Activated CD4-positive, alpha-beta T cell treated with anti-CD3 and anti-CD28 coated beads for 48 hours (primary cell): ENCODE results near the gene KCTD2.
A peak's percentile ranks its signal among the peaks of the same experiment; 100 is the strongest.
"Not testable (repeated sequence)": the region's sequence is repeated elsewhere in the genome, so short reads cannot be mapped to it uniquely, and the experiment has no call there.

Source experiments
- DNase-seq: peaks from one replicate; pipeline ENCODE4 v3.0.0-alpha.2; 2020

The KCTD2 gene

GRCh38 chr17:75051941-75052340, 4.9 kb downstream of the KCTD2 start:
- no peak for DNase-seq

DNA sequence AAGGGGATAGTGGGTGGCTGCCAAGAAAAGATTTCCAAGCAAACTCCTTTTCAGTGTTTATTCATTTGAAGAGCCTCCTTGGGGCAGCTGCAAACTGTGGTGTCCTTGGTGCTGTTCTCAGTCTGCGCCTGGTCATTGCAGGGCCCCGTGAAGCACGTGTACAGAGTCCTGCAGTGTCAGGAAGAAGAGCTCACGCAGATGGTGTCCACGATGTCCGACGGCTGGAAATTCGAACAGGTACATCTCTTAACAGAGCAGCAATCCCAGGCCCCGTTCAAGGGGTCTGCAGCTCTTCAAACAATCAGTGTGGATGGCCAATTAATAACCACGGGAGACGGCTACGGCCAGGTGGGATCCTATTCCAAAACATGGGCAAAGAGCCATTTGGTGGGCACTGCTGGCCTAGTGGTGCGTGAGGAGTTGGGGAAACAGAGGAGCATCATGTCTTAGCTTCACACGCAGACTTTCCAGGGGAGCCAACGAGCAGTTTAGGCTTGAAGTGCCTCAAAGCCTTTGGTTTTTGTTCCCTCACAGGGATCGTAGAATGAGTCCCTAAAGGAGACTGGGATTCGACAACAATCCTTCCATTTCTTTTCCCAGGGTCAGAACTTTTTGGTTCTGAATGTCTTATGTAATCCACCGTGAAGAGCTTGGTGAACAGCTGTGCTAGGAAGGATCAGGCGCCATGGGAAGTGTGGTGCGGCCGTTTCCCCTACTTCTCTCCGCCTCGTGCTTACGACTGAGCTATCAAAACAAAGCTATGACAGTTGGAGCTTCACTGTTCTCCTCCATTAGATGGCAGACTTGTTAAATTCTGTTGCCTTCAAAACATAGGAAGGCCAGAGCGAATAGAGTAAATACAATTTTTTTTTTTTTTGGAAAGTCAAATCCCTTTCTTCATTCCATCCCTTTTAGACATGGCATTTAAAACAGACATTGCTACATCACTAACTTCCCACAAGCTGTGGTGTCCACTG, 12.6 kb downstream of the KCTD2 start:
- no peak for DNase-seq

DNA sequence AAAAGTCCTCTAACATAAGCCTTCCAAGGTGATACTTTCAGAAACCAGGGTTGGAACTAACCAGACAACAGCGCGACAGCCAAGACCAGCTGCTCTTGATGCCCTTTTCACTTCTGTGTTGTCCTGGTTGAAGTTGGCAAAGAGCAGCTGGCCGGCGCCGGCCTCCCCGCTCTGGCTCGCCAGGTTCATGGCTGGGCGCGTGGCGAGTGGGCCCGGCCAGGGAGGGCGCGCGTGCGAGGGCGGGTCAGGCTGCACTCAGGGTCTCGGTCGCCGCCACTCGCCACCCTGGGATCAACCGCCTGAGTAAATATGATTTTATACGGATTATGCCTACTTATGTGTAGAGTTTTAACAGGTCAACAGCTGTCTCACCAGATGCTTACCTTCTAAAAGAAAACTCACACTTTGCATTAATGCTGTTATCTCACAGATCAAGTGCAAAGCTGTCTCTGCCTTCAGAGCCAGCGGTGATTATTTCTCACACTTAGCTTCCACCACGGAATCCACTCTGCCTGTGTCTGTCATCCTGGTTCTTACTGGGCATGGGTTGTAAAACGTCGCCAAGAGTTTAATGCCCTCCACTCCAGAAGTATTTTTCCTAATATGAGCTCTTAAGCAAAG, 13.5 kb downstream of the KCTD2 start:
- no peak for DNase-seq

DNA sequence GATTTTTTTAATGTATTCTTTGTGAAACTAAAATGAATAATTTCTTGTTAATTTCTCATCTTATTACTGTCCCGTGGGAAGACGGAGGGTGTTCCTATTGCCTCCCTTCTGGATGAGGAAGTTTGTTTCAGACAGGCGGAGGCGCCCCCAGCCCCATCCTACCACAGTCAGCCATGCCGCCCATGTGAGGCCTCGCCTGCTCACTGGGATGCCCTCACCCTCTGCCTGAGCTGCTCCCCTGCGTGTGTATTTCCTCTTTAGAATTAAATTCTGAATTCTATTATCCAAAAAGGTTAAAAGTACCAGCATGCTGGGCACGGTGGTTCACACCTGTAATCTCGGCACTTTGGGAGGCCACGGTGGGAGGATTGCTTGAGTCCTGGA, 14.0 kb downstream of the KCTD2 start:
- DNase-seq: no peak

DNA sequence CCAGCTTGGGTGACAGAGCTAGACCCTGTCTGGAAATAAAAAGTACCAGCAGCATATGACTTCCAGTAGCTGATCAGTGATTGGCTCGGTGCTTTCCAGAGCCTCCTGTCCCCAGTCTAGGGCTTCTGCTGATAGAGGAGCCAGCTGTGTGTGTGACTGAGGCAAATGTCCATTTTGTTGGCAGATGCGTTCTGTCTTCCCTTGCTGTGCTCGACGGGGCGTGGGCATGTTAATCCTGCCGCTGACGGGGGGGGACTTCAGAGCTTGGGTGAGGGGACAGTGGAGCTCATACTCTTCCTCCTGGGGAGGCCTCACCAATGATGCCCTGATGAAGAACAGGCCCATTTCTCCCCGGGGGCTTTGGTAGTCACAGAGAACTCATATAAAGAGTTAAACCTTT, 14.6 kb downstream of the KCTD2 start:
- DNase-seq: no peak

- no peak for DNase-seq
These were observed 16.2 kb downstream of the KCTD2 start for GRCh38 chr17:75063201-75063600.

DNA sequence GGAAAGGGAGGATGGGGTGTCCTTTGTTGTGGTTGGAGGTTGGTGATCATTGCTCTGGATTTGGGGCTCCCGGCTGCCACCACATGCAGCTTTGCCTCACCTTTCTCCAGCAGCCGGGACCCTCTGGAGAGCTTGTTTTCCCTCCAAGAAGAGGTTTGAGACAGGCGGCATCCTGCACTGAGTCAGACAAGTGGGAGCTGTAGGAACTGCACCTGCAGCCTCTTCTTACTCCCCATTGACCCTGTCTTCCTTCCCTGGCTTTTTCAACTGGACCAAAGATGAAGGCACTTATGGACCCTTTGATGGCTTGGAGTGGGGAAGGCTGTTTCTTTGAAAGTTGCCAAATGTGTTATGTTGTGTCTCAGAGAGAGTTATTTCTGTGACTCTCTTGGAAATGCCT, 16.6 kb downstream of the KCTD2 start:
- no peak for DNase-seq

DNA sequence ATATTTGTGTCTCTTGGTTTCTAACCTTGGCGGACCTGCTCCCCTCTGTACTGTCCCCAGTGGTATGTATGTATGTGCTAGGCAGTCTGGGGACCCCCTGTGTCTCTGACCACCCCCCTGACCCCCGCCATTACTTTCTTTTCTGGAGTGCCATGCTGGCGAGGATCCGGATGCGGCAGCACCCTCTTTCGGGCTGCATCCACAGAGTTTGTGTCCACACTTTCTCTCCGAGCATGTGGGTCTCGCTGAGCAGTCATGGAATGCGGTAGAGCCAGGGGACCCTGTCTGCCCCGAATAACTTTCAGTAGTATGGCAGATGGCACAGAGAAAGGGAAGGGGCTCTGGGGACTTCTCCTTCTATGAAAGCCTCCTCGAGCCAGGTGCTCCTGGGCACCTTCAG, 17.0 kb downstream of the KCTD2 start:
- DNase-seq: no peak

DNA sequence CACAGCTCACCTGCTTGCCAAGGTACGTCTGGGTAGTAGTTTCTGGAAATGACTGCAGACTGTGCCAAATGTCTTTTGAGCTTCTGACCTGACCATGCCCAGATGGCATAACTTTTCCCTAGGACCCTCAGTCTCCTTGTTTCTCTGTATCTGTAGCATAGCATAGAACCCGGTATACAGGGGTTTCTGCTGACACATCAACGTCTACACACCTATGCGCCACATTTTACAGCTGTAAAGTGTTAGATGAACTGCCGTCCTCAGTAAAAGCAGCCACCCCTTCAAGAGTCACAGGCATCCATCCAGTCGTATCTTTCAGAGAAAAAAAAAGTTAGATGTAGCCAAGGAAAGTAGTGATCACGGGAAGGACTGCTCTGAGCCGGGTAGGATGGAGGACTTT, 17.4 kb downstream of the KCTD2 start:
- no peak for DNase-seq

GRCh38 chr17:75064867-75065561, 18.0 kb downstream of the KCTD2 start:
- no peak for DNase-seq

GRCh38 chr17:75065562-75066151, 18.6 kb downstream of the KCTD2 start:
- peak; percentile 40 for DNase-seq

GRCh38 chr17:75067856-75068255, 20.8 kb downstream of the KCTD2 start:
- DNase-seq: peak; percentile 40

DNA sequence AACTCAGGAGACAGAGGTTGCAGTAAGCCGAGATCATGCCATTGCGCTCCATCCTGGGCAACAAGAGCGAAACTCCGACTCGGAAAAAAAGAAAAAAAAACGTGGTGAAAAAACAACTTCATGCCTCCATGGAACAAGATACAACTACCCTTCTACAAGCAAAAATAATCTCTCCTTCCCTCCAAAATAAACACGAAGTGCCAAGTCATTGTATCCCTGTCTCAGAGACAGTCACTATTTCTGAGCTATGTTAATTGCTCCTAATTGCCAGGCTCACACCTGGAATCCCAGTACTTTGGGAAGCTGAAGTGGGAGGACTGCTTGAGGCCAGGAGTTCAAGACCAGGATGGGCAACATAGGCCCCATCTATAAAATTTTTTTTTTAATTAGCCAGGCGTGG, 21.7 kb downstream of the KCTD2 start:
- DNase-seq: no peak

DNA sequence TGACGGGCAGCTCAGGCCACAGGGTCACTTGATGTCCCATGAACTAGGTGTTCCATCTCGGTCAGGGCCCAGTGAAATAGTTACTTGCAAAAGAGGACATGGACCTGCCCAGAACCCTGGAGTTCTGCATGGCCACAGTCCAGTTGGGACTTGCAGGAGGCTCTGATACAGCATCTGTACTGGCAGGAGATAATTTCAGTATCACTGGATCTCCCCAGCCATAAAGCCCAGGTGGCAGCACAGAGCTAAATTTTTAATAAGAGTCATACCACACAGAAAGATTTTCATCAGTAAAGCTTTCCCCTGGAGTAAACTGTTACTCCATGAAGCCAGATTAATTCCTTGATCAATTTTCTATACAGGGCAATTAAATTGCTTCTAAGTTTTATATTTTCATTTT, 22.8 kb downstream of the KCTD2 start:
- no peak for DNase-seq

GRCh38 chr17:75071478-75072271, 24.6 kb downstream of the KCTD2 start:
- DNase-seq: not testable (repeated sequence)

DNA sequence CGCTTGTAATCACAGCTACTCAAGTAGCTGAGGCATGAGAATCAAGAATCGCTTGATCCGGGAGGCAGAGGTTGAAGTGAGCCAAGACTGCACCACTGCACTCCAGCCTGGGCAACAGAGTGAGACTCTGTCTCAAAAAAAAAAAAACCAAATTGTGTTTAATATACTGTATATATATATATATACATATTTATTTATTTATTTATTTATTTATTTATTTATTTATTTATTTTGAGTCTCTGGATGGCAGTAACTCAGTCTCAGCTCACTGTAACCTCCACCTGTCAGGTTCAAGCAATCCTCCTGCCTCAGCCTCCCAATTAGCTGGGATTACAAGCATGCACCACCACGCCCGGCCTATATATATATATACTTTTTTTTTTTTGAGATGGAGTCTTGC, 25.9 kb downstream of the KCTD2 start:
- not testable (repeated sequence) for DNase-seq

DNA sequence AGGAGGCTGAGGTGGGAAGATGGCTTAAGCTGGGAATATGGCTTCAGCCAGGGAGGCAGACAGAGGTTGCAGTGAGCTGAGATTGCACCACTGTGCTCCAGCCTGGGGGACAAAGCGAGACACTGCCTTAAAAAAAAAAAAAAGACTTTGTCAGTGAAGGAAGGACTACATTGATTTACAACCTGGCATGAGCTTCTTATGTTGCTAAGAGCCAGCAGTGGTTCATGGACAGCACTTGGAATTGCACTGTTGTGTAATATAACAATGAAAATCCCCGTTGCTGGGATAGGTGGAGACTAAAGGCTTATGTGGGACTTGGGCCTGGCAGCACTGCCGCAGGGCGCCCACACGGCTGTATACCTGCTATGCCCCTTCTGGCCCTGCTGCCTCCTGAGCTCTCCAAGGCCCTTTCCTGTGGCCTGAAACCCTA, 26.6 kb downstream of the KCTD2 start:
- no peak for DNase-seq

- no peak for DNase-seq
These were observed 27.5 kb downstream of the KCTD2 start for GRCh38 chr17:75074532-75074931.

DNA sequence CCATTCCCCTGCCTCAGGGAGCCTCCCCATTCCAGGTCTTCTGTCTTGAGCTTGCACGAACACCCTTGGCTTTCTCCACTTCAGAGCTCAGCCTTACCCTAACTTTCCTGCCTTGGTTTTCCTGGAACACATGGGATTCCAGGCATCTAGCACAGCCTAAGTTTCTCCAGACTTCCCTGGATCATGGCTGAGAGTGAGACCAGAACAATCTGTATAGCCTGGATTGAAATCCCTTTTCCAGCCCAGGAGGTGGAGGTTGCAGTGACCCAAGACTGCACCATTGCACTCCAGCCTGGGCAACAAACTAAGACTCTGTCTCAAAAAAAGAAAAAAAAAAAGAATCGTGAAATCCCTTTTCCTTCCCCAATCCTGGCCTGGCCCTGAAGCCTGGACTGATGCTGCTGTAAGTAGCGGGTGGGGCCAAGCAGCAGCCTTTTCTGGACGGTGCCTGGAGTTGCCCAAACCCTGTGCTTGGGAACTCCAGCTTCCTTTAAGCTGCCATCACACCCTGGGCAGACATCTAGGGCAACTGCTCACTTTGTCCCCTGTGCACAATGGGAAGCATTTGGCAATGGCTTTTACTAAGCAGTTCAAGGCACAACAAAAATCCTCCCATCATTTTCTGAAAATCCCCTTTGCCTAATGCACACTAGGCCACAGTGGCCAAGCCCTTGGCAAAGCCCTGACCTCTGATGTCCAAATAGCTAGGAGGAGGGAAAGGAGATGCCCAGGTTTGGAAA, 28.7 kb downstream of the KCTD2 start:
- no peak for DNase-seq

GRCh38 chr17:75077072-75077495, 30.1 kb downstream of the KCTD2 start:
- DNase-seq: no peak

DNA sequence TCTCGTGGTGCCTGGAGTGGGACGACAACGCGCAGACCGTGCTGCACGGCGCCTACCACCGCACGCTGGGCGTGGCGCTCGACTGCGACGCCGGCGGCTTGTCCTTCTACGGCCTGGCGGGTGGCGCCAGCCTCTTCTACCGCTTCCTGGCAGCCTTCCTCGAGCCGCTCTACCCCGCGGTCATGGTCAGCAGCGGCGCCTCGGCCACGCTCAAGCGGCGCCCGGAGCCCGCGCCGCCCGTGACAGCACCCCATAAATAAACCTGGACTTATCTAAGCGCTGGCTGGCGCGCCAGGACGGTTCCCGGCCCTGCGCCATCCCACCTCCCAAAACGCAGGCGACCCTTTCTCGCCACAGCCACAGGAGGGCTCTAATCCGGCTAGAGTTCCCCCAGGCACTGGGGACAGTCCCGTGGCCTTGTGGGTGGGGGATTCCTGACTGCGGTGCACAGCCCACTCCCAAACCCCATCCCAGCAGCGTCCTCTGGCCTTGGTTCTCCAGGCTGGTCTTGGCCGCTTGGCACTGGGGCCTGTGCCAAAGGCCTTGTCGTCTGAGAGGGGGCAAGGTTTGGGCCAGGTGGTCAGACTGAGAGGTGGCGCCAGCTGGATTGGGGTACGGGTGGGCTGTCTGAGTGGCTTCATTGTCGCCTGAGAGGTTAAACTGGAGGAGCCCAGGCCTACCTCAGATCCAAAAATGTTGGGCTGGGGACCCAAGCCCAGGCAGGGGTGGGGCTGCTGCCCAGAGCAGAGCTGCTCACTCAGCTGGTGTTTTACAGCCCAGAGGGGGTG, 30.7 kb downstream of the KCTD2 start:
- peak; percentile 65 for DNase-seq
